GM18505 (cell line): Measurements from ENCODE around the gene SLC41A2.
A peak's percentile ranks its signal among the peaks of the same experiment; 100 is the strongest.
"Not testable (repeated sequence)": the region's sequence is repeated elsewhere in the genome, so short reads cannot be mapped to it uniquely, and the experiment has no call there.

ENCODE experiments used
- ATAC-seq: cut with Tn5 transposase; IDR thresholded peaks from one replicate; pipeline ENCODE4 v1.9.1; 2021; ENCODE audit not compliant: unreplicated experiment
- POLR2A ChIP-seq: IDR thresholded peaks from 4 replicates; pipeline ENCODE4 v1.6.1; 2011; ENCODE audit warnings: borderline replicate concordance; ENCODE audit not compliant: insufficient read depth, insufficient read length; ENCODE audit errors: extremely low read depth

SLC41A2 gene, protein sequence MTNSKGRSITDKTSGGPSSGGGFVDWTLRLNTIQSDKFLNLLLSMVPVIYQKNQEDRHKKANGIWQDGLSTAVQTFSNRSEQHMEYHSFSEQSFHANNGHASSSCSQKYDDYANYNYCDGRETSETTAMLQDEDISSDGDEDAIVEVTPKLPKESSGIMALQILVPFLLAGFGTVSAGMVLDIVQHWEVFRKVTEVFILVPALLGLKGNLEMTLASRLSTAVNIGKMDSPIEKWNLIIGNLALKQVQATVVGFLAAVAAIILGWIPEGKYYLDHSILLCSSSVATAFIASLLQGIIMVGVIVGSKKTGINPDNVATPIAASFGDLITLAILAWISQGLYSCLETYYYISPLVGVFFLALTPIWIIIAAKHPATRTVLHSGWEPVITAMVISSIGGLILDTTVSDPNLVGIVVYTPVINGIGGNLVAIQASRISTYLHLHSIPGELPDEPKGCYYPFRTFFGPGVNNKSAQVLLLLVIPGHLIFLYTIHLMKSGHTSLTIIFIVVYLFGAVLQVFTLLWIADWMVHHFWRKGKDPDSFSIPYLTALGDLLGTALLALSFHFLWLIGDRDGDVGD

DNA sequence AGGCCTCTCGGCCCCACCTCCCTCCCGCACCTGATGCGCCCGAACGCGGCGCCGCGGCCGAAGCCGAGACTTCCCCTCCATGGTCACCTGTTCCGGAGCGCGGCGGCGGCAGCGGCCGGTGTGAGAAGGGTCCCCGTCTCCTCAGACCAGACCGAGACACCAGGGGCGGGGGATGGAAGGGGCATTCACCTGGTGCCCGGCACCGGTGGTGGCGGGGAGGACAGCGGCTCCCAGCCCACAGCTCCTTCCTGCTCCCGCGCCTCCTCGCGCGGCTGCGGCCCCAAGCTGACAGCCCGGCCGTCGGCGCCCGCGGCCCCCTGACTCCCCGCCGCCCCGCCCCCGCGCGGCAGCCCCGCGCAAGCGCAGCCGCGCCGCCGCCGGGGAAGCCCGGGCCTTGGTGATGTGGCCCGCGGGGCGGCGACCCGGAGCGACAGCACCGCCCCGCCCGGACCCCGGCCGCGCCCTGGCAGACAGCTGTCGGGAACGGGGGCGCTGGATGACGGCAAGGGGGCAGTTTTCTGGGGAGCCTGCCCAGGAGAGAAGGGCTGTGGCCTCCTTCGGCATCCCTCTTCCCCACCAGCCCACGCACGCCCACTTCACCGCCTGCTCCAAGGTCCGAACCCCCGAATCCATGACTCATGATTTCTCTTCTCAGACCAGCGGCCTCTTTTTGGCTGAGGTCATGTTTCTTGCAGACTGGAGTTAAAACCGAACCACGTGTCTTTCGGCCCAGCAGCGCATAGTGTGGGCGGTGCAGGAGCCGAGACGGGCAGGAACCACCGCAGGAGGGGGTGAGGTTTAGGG lies at the start of gene SLC41A2:
Gene SLC41A2, minus strand, starts transcription at position 290 of the 804 bp plus-strand sequence. CDS start 29,763 bp downstream, outside the sequence.
- peak; percentile 73 for ATAC-seq
- TF ChIP-seq POLR2A: peak; percentile 84

DNA sequence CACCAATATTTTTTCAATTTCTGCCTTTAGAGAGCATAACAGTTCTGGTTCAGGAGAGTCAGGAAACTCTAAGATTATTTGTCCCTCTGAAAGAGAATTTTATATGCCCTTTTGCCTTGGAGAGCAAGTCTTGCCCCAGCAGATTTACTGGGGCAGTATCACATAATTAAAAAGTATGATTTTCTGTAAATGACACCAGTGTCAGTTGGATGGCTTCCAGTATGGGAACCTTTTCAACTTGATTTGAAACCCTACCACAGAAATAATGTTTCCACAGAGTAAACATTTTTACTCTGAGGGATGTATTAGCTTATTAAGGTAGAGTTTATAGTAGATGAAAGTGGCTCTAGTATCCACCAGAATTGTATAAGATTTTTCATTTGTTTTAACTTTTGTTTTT lies 43.4 kb upstream of the SLC41A2 start:
- no peak for ATAC-seq
- TF ChIP-seq POLR2A: no peak

GRCh38 chr12:104999347-104999685 lies 41.2 kb upstream of the SLC41A2 start:
- TF ChIP-seq POLR2A: no peak
- ATAC-seq: no peak

- no peak for ATAC-seq
- no peak for TF ChIP-seq POLR2A
Observed at GRCh38 chr12:104998423-104999346, 40.6 kb upstream of the SLC41A2 start.

DNA sequence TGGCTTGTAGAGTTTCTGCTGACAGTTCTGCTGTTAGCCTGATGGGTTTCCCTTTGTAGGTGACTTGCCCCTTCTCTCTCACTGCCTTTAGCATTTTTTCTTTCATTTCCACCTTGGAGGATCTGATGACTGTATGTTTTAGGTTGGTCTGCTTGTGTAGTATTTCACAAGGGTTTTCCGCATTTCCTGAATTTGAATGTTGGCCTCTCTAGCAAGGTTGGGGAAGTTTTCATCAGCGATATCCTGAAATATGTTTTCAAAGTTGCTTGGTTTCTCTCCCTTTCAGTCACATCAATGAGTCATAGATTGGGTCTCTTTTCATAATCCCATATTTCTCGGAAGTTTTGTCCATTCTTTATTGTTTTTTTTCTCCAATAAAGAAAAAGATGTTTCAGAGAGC lies 39.5 kb upstream of the SLC41A2 start:
- ATAC-seq: no peak
- TF ChIP-seq POLR2A: no peak

DNA sequence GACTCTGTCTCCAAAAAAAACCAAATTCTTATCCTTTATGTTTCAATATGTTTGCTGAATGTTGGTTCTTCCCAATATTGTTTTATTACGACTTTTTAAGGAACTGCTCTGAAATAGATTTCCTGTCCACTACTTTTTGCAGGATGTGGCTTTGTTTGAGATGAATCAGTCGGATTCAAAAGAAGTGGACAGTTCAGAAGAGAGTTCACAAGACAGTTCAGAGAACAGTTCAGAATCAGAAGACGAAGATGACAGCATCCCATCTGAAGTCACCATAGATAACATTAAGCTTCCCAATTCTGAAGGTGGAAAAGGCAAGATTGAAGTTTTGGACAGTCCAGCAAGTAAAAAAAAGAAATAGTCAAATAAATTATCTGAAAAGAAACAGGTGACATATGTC lies 36.2 kb upstream of the SLC41A2 start:
- no peak for ATAC-seq

DNA sequence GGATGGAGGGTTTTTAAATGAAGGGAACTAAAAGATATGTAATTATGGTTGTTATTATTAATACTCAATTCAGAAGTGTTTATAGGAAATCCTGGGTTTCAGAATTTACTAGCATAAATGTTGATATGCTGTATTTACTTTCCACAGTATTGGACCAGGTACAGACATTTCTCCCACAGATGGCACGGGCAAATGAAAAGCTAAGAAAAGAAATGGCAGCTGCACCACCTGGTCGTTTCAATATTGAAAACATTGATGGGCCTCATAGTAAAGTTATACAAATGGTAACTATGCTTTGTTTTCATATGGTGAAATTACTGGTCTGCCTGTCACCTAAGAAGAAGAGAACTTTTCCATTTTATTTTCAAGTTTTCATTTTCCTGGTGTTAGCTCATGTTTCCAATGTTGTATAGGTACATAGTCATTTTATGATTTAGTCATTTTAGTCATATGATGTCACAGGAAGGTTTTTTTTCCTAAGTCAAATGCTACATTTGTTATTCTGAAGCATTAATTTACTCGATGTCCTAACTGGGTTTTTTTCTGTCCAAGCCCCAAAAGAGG lies 33.6 kb upstream of the SLC41A2 start:
- no peak for ATAC-seq
- TF ChIP-seq POLR2A: no peak

More for the DNA sequence above, 36.2 kb upstream of the SLC41A2 start:
- no peak for TF ChIP-seq POLR2A

DNA sequence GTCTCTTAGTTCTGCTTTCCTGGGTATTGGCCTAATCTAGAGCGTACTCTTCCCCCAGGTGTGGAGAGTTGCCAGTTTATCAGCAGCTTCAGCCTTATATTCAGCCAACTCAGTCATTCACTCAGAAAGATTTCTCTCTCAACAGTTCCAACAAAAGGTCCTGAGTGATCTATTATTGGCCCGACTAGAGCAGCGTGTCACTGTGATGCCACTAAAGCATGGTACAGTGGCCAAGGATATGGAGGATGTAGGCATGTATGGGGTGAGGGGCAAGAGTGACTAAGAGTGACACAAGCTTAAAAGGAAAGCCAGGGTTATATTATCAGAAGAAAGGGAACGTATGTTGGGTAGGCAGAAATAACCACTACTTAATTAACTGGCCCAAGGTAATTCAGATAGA lies 32.9 kb upstream of the SLC41A2 start:
- ATAC-seq: no peak
- no peak for TF ChIP-seq POLR2A

- ATAC-seq: peak; percentile 97
- peak; percentile 80 for TF ChIP-seq POLR2A
Observed at GRCh38 chr12:104986022-104986941, 28.2 kb upstream of the SLC41A2 start, which contains the start of gene NOPCHAP1. Gene NOPCHAP1, plus strand, starts transcription at chr12:104986316. Its CDS starts 37 bp downstream, at chr12:104986353.

DNA sequence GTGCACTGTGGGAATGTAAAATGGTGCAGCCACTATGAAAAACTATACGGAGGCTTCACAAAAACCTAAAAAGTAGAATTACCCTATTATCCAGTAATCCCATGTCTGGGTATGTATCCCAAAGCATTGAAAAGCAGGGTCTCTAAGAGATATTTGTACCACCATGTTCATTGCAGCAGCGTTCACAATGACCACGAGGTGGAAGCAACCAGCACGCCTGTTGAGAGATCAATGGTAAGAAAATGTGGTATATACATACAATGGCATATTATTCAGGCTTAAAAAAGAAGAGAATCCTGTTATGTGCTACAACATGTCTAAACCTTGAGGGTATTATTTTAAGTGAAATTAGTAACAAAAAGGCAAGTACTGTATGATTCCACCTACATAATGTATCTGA lies 27.1 kb upstream of the SLC41A2 start:
- ATAC-seq: no peak
- TF ChIP-seq POLR2A: no peak

- ATAC-seq: not testable (repeated sequence)
Observed at GRCh38 chr12:104977688-104978087, 19.6 kb upstream of the SLC41A2 start.
